H1 (cell line): ENCODE measurements around the gene TLR1. TPM values are rescaled to one million over a fixed set of nuclear protein-coding genes. Genes with fewer than 3 reads are reported as not detected.

Experiments
- EZH2 ChIP-seq: fragments of 200-600 bp; sonication (generic); IDR thresholded peaks from 2 replicates; pipeline ENCODE4 v1.7.1; 2012; ENCODE audit warnings: low read depth, mild to moderate bottlenecking, moderate library complexity, low read length, inconsistent platforms; ENCODE audit not compliant: severe bottlenecking
- RAD21 ChIP-seq, 2 experiments: IDR thresholded peaks in 1 of 2; conservative IDR thresholded peaks in 1 of 2; 2 replicates each; pipeline ENCODE4 v1.6.1; 2011; ENCODE audit warnings: low read depth in 2 of 2, low read length in 2 of 2, improper control_type of control experiment in 1 of 2, inconsistent platforms in 1 of 2, mild to moderate bottlenecking in 1 of 2, moderate library complexity in 1 of 2
- polyA plus RNA-seq, 7 experiments: library from polyadenylated mRNA; depleted of rRNA in 3 of 7; stranded (reverse) in 5 of 7; unstranded in 2 of 7; fragments of >200 nt in 5 of 7; fragments of 200-250 nt in 2 of 7; gene quantifications; 1 replicate in 5 of 7; 2 replicates in 1 of 7; 4 replicates in 1 of 7; pipeline versions ENCODE4 v1.2.1 to v1.2.3, GENCODE V29; 2011 to 2013; ENCODE audit warnings: missing spikeins in 2 of 7, mixed read lengths in 2 of 7
- total RNA-seq: library from RNA; stranded (reverse); fragmentation: NEBNext Ultra II Directional; extraction: Animal tissue kit (Norgen Biotek cat#: 25700); gene quantifications from 2 replicates; pipeline ENCODE4 v1.2.1, GENCODE V29; 2021

The TLR1 gene
- total and polyA plus RNA-seq, 2 of the 8 experiments (the other 6 are each of a cell fraction or from before 2014, with no cell fraction given), result not detected

- no peak for TF ChIP-seq RAD21 (IDR thresholded peaks at IDR 0.05 in 1 of 2, conservative IDR thresholded peaks at IDR 0.05 in 1 of 2; ENCODE audit: low read depth in 2 of 2, low read length in 2 of 2)
- TF ChIP-seq EZH2, result no peak
Observed at GRCh38 chr4:38762560-38762959, 42.0 kb downstream of the TLR1 start (continued).
